LNCAP (cell line): Measurements from ENCODE around the gene EPHA6.
A peak's percentile ranks its signal among the peaks of the same experiment; 100 is the strongest.

Experiments used
- TF ChIP-seq, protein P1 (sequence below): fragments of 450-650 bp; IDR thresholded peaks from 2 replicates; pipeline ENCODE4 v1.5.1; 2017; ENCODE audit warnings: mild to moderate bottlenecking

EPHA6 gene

DNA sequence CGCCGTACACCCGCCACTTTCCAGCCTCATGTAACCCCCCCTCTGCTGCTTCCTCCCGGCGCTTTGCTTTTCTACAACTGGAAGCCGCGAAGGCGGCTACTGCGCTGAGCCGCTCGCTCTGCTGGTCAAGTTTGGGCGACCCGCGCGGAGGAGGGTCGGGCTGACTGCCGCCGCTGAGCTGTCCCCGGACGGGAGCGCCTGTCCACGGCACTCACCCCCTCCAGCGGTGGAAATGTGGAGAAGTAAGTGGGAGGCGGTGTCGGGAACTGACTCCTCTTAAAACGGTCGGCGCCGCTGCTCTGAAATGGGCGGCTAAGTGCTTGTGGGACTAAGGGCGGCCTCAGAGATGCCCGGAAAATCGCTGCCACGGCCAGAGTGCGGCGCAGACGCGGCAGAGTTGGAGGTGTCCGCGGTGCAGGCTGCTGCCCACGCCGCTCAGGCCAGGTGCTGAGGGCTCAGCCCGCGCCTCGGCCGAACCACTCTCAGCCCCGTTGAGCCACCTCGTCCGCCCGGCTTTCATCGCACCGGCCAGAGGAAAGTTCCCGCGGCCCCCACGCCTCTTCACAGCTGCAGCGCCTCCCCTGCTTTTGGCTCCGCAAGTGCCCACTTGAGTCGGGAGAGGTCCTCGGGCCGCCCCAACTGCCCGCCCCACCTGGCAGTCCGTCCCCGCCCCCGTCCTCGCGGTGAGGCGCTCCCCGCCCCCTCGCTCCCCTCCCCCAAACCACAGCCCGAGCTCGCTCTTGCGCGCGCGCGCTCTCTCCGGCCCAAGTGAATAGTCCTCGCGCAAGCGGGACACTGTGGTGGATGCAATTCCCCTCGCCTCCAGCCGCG lies at the start of gene EPHA6:
Gene EPHA6, plus strand, starts transcription at position 775 of the 831 bp plus-strand sequence.
- TF ChIP-seq, protein P1, sequence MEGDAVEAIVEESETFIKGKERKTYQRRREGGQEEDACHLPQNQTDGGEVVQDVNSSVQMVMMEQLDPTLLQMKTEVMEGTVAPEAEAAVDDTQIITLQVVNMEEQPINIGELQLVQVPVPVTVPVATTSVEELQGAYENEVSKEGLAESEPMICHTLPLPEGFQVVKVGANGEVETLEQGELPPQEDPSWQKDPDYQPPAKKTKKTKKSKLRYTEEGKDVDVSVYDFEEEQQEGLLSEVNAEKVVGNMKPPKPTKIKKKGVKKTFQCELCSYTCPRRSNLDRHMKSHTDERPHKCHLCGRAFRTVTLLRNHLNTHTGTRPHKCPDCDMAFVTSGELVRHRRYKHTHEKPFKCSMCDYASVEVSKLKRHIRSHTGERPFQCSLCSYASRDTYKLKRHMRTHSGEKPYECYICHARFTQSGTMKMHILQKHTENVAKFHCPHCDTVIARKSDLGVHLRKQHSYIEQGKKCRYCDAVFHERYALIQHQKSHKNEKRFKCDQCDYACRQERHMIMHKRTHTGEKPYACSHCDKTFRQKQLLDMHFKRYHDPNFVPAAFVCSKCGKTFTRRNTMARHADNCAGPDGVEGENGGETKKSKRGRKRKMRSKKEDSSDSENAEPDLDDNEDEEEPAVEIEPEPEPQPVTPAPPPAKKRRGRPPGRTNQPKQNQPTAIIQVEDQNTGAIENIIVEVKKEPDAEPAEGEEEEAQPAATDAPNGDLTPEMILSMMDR: peak; percentile 36

DNA sequence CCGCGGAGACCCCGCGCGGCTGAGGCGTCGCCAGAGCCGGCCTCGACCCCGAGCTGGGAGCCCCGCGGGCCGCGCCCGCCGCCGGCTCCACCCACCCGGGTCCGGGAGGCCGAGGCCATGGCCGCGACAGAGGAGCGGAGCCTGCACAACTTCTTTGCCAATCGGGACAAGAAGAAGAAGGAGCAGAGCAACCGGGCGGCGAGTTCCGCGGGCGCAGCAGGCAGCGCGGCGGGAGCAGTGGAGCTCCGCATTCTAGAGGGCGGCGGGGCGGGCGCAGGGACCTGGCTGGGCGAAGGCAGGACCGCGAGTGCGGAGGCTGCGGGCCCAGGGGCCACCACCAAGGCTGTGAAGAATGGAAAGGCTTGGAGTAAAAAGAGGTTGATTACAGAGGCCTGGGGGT lies 37.6 kb upstream of the EPHA6 start:
- TF ChIP-seq, protein P1: no peak

DNA sequence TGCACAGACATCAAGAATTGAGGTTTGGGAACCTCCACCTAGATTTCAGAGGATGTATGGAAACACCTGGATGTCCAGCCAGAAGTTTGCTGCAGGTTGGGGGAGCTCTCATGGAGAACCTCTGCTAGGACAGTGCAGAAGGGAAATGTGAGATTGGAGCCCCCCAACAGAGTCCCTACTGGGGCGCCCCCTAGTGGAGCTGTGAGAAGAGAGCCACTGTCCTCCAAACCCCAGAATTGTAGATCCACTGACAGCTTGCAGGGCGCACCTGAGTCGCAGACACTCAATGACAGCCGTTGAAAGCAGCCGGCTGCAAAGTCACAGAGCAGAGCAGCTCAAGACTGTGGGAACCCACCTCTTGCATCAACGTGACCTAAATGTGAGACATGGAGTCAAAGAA lies 34.6 kb upstream of the EPHA6 start:
- TF ChIP-seq, protein P1: peak; percentile 33; the same call in 1 of the 2 replicates

DNA sequence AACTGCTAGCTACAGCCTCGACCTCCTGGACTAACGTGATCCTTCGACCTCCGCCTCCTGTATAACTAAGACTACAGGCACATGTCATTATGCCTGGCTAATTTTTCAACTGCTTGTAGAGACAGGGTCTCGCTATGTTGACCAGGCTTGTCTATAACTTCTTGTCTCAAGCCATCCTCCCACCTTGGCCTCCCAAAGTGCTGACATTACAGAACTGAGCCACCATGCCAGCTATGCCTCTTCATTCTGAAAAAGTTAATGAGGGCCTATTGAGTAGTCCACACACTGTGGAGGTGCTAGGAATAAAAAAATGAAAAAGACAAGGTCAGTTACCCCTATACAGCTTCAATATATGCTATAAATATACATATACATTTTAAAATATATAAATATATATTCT lies 18.3 kb upstream of the EPHA6 start:
- TF ChIP-seq, protein P1: no peak

DNA sequence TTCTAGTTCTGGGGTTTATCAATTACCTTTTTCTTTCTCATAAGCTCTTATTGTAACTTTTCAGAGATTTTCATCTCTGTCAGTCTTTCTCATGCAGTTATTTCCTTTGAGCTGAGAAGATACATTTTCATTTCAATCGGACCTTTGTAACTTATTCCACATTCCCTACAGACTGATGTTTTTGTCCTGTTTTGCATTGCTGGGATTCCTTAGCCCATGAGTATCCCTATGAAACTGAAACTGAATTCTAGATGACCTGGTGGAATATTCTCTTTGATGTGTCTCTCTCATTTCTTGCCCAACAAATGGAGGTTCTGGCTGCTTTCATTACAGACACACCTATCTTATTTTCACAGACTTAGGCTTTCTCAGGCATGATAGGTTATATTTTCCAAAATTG lies 10.5 kb upstream of the EPHA6 start:
- TF ChIP-seq, protein P1: no peak

DNA sequence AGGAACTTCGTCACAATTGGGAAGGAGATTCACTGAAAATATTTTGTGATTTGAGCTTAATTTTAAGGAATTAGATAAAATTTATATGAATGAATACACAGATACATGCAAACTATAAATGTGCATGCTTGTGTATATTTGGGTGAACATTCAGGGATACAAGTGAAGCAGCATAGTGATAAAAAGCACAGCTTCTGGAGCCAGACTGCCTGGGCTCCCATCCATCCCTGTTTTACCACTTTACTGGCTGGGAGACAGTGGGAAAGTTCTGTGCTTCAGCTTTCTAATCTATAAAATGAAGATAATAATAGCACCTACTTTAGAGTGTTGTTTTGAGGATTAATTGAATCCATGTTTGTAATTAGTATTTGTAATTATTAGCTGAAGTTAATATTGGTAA lies 8.1 kb upstream of the EPHA6 start:
- TF ChIP-seq, protein P1: no peak

DNA sequence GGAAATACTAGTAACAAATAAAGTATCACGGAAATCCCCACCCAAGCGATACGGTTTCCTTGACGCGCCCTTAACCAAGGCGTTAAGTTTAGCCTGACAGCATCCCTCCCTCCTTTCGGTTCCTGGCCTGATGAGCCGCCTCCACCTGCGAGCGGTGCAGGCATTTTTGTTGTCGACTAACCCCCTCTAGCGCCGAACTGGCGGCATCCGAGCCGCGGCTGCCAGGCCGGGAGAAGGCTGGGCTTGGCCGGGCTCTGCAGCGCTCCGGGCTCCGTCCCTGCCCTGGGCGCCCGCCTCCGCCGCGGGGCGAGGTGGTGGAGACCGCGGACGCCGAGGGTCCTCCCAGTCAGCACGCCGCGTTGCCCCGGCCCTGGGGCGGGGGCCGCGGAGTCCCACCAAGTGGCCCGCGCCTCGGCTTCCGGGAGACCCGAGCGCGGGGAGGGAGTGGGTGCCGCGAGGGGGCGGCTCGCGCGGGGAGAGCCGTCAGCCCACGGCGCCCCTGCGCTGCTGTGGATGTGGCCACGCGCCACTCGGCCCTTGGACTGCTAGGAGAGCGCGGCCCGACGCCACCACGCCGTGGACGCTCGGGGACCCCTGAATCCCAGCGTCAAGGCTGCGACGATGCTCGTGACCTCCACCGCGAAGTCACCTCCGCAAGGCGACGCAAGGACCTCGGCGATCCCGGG lies 1.1 kb upstream of the EPHA6 start:
- TF ChIP-seq, protein P1: peak; percentile 84
